Activated T-helper 9 cell treated with anti-CD3 and anti-CD28 coated beads, Interleukin-2, amount 50 U/mL, for 16 hours (primary cell): ENCODE results near the gene ARL14EP.

Experiments
- DNase-seq: peaks from one replicate; pipeline ENCODE4 v3.0.0-alpha.2; 2020; ENCODE audit warnings: low read depth

ARL14EP gene

DNA sequence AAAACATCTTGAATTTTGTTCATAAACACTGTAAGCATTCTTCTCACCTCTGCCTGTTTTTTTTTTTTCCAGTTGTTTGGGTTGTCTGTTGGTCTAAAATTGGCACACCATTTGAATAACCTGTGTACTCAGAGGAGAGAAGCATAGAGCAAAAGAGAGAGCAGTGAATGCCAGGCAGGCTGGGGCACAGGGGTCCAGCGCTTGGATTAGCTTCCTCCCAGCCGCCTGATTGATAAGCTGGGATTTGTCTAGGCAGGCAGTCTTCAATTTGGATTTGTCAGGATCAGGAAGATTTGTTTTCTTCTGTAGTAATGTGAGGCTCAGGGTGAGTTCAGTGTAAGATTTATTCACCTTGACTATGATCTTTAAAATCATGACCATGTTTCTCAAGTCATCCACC lies 59.0 kb downstream of the ARL14EP start:
- no peak for DNase-seq
